ENCODE measurements around the gene CCDC187. TPM values are rescaled to one million over a fixed set of nuclear protein-coding genes. Genes with fewer than 3 reads are reported as not detected.

The CCDC187 gene
- total RNA-seq, 1 donor from 2014 or later, result 6.6 TPM

- TF ChIP-seq, protein P1, sequence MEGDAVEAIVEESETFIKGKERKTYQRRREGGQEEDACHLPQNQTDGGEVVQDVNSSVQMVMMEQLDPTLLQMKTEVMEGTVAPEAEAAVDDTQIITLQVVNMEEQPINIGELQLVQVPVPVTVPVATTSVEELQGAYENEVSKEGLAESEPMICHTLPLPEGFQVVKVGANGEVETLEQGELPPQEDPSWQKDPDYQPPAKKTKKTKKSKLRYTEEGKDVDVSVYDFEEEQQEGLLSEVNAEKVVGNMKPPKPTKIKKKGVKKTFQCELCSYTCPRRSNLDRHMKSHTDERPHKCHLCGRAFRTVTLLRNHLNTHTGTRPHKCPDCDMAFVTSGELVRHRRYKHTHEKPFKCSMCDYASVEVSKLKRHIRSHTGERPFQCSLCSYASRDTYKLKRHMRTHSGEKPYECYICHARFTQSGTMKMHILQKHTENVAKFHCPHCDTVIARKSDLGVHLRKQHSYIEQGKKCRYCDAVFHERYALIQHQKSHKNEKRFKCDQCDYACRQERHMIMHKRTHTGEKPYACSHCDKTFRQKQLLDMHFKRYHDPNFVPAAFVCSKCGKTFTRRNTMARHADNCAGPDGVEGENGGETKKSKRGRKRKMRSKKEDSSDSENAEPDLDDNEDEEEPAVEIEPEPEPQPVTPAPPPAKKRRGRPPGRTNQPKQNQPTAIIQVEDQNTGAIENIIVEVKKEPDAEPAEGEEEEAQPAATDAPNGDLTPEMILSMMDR (IDR thresholded peaks at IDR 0.05), result no peak
- H3K9me3 ChIP-seq, result no peaks in the 10 kb centered on the region
- H3K4me1 ChIP-seq, result peaks cover 21% of the 10 kb centered on the region
- intact Hi-C loops (cut with DNase I), result no loop called here
- ATAC-seq (no peak), DNase-seq (no peak)
- H3K36me3 ChIP-seq, result no peaks in the 10 kb centered on the region
- peak overlapping the region; percentile 81 for H3K4me3 ChIP-seq
- H3K27ac ChIP-seq, result no peak overlapping the region
- H3K27me3 ChIP-seq (ENCODE audit: low read depth), result no peaks in the 10 kb centered on the region
Measured at GRCh38 chr9:136244122-136244968, 59.5 kb downstream of the CCDC187 start.

GRCh38 chr9:136243631-136244030 is 60.3 kb downstream of the CCDC187 start:
- TF ChIP-seq, protein P1 (IDR thresholded peaks at IDR 0.05), result no peak
- DNase-seq, result no peak
- H3K9me3 ChIP-seq, result no peaks in the 10 kb centered on the region
- H3K4me3 ChIP-seq, result no peak overlapping the region
- peaks cover 21% of the 10 kb centered on the region for H3K4me1 ChIP-seq
- H3K36me3 ChIP-seq, result no peaks in the 10 kb centered on the region
- H3K27ac ChIP-seq, result no peak overlapping the region
- intact Hi-C loops (cut with DNase I), result no loop called here
- no peaks in the 10 kb centered on the region for H3K27me3 ChIP-seq (ENCODE audit: low read depth)
- no peak for ATAC-seq

DNA sequence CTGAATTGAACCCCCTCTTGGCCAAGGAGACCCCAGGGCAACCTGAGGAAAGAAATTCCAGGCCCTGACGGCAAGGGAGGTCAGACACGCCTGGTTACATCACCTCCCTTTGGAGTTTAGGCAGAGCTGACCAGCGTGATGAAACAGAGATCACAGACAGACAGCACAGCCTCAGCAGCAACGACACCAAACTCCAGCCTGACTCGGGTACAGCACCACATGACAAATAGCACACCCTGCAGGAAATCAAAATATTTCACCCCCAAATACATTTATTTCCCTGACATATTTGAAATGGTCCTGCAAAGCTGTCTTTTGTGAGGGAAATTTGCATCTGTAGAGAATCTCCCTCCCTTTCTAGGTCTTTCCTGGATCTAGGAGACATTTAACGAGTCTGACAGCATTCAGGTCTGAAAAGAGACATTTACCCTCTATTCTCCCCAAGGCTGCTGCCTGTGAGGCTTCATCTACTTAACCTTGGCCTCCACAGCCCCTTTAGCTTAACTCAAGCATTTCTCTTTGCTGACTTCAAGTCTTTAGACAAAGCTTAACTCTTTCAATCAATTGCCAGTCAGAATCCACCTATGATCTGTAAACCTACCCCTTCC is 60.9 kb downstream of the CCDC187 start:
- ATAC-seq (no peak), DNase-seq (no peak)
- TF ChIP-seq, protein P1 (IDR thresholded peaks at IDR 0.05), result no peak
- Histone ChIP-seq H3K27ac (no peak overlapping the region), H3K36me3 (no peaks in the 10 kb centered on the region), H3K9me3 (no peaks in the 10 kb centered on the region), H3K4me3 (no peak overlapping the region), H3K27me3 (ENCODE audit: low read depth) (no peaks in the 10 kb centered on the region), H3K4me1 (peaks cover 21% of the 10 kb centered on the region)
- intact Hi-C loops (cut with DNase I), result no loop called here

DNA sequence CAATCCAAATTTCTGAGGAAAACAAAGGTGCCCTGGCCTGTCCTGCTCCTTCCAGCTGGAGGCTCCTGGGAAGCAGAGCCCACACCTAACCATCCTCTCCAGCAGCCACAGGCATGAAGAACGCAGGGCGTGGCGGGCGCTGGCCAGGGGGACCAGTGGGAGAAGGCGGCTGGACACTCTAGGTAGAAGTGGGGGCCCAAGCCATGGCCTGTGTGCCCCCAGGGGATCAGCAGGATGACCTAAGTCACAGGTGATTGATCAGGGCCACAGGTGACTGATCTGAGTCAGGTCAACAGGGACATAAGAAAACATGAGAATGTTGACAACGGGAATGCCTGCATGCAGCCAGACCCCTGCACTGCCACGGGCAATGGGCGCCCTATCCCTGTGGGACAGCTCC is 61.6 kb downstream of the CCDC187 start:
- Histone ChIP-seq H3K27ac (no peak overlapping the region), H3K27me3 (ENCODE audit: low read depth) (no peaks in the 10 kb centered on the region), H3K4me3 (no peak overlapping the region), H3K36me3 (no peaks in the 10 kb centered on the region), H3K9me3 (no peaks in the 10 kb centered on the region), H3K4me1 (peaks cover 21% of the 10 kb centered on the region)
- TF ChIP-seq, protein P1 (IDR thresholded peaks at IDR 0.05), result no peak
- no peak for DNase-seq
- ATAC-seq, result no peak
- intact Hi-C loops (cut with DNase I), result no loop called here

GRCh38 chr9:136241542-136241941 is 62.4 kb downstream of the CCDC187 start:
- H3K9me3 ChIP-seq, result no peaks in the 10 kb centered on the region
- TF ChIP-seq, protein P1 (IDR thresholded peaks at IDR 0.05), result no peak
- intact Hi-C loops (cut with DNase I), result no loop called here
- no peak overlapping the region for H3K4me3 ChIP-seq
- no peak for ATAC-seq
- no peak overlapping the region for H3K27ac ChIP-seq
- H3K4me1 ChIP-seq, result peaks cover 21% of the 10 kb centered on the region
- H3K36me3 ChIP-seq, result peaks cover 1% of the 10 kb centered on the region
- DNase-seq, result no peak
- no peaks in the 10 kb centered on the region for H3K27me3 ChIP-seq (ENCODE audit: low read depth)

All from lower lobe of right lung (tissue), 2 donors.